H1 (cell line): ENCODE measurements around the gene OR5AL1. TPM values are rescaled to one million over a fixed set of nuclear protein-coding genes. Genes with fewer than 3 reads are reported as not detected.

Experiments
- CTCF ChIA-PET: fragments of 300-600 bp; sonication (Branson Sonifier 250); formaldehyde crosslinking; loops from one replicate; lab custom pipeline; 2021; ENCODE audit not compliant: partially characterized antibody; lab: Charles Lee
- POLR2A ChIA-PET: fragments of 300-600 bp; sonication (Branson Sonifier 250); formaldehyde crosslinking; loops from one replicate; lab custom pipeline; 2021; ENCODE audit warnings: inconsistent platforms; ENCODE audit not compliant: partially characterized antibody; lab: Charles Lee
- DNase-seq, 2 experiments: peaks; one replicate each; pipeline versions ENCODE4 v3.0.0 to v3.0.0-alpha.2; 2010 to 2022; ENCODE audit warnings: low spot score in 2 of 2, low read depth in 1 of 2, mixed read lengths in 1 of 2
- FAIRE-seq: peaks from 2 replicates; lab custom pipeline; 2011; peaks lifted over from hg19 to GRCh38; lab: Jason Lieb, UNC
- H2AFZ ChIP-seq: 2 replicates; pipeline ENCODE4 v1.8.1; 2012; ENCODE audit warnings: low read length, inconsistent platforms
- H2AK5ac ChIP-seq: 2 replicates; pipeline ENCODE4 v1.6.1; 2013; ENCODE audit warnings: low read depth, low read length
- H2BK120ac ChIP-seq: replicated peaks from 2 replicates; pipeline ENCODE3; 2013; ENCODE audit warnings: low read depth, low read length, inconsistent platforms
- H2BK12ac ChIP-seq: 2 replicates; pipeline ENCODE4 v1.6.1; 2013; ENCODE audit warnings: low read depth, low read length
- H2BK15ac ChIP-seq: 2 replicates; pipeline ENCODE4 v1.6.1; 2013; ENCODE audit warnings: low read length
- H2BK20ac ChIP-seq: 2 replicates; pipeline ENCODE4 v1.6.1; 2013; ENCODE audit warnings: low read length
- H2BK5ac ChIP-seq: 2 replicates; pipeline ENCODE4 v1.6.1; 2013; ENCODE audit warnings: low read depth, low read length
- H3K14ac ChIP-seq: 2 replicates; pipeline ENCODE4 v1.6.1; 2013; ENCODE audit warnings: inconsistent platforms; ENCODE audit not compliant: insufficient read length
- H3K18ac ChIP-seq: 2 replicates; pipeline ENCODE4 v1.6.1; 2013; ENCODE audit warnings: low read length; ENCODE audit errors: extremely low read depth
- H3K23ac ChIP-seq: 2 replicates; pipeline ENCODE4 v1.6.1; 2013; ENCODE audit warnings: inconsistent platforms; ENCODE audit not compliant: insufficient read length
- H3K23me2 ChIP-seq: 2 replicates; pipeline ENCODE4 v1.6.1; 2013; ENCODE audit warnings: low read depth, low read length
- H3K27ac ChIP-seq: 2 replicates; pipeline ENCODE4 v1.6.1; 2011; ENCODE audit warnings: low read depth, low read length, inconsistent platforms
- H3K27me3 ChIP-seq, 4 experiments: replicated peaks in 1 of 4; 1 replicate in 1 of 4; 2 replicates in 3 of 4; pipeline versions ENCODE4 v1.6.1 to v1.8.1; 2011 to 2013; ENCODE audit warnings: low read length in 3 of 4, mild to moderate bottlenecking in 3 of 4, inconsistent platforms in 2 of 4, mixed read lengths in 2 of 4, moderate library complexity in 1 of 4; ENCODE audit not compliant: control insufficient read depth in 3 of 4, insufficient read depth in 3 of 4; ENCODE audit errors: extremely low read depth in 1 of 4
- H3K36me3 ChIP-seq, 4 experiments: 2 replicates each; pipeline versions ENCODE4 v1.6.1 to v1.8.1; 2011 to 2013; ENCODE audit warnings: mild to moderate bottlenecking in 4 of 4, low read length in 3 of 4, moderate library complexity in 2 of 4, control low read depth in 1 of 4, inconsistent platforms in 1 of 4; ENCODE audit not compliant: insufficient read depth in 4 of 4, control insufficient read depth in 2 of 4
- H3K4ac ChIP-seq: replicated peaks from 2 replicates; pipeline ENCODE3; 2013; ENCODE audit warnings: low read length, low read depth, mixed read lengths, inconsistent platforms; ENCODE audit not compliant: insufficient read length
- H3K4me1 ChIP-seq, 4 experiments: replicated peaks in 1 of 4; 1 replicate in 1 of 4; 2 replicates in 3 of 4; pipeline versions ENCODE4 v1.6.1 to v1.8.1; 2011 to 2013; ENCODE audit warnings: low read length in 3 of 4, inconsistent platforms in 2 of 4, mixed read lengths in 1 of 4; ENCODE audit not compliant: insufficient read depth in 4 of 4, control insufficient read depth in 3 of 4
- H3K4me2 ChIP-seq, 2 experiments: 2 replicates each; pipeline versions ENCODE4 v1.6.1 to v1.8.1; 2011 to 2013; ENCODE audit warnings: low read depth in 2 of 2, low read length in 2 of 2, control low read depth in 1 of 2, inconsistent platforms in 1 of 2, mild to moderate bottlenecking in 1 of 2; ENCODE audit not compliant: insufficient read depth in 1 of 2
- H3K4me3 ChIP-seq, 4 experiments: fragments of 200-600, 300-600 bp in 1 of 4; sonication (generic), shearing (Covaris generic), sonication (Bioruptor Twin) in 1 of 4; 2 replicates each; pipeline versions ENCODE4 v1.5.1 to v1.8.1; 2011 to 2016; ENCODE audit warnings: low read length in 4 of 4, low read depth in 3 of 4, control low read depth in 2 of 4, inconsistent platforms in 2 of 4, mild to moderate bottlenecking in 2 of 4, mixed read lengths in 1 of 4, moderate library complexity in 1 of 4; ENCODE audit not compliant: insufficient read depth in 2 of 4; ENCODE audit errors: extremely low read depth in 1 of 4
- H3K56ac ChIP-seq: replicated peaks from 2 replicates; pipeline ENCODE3; 2013; ENCODE audit warnings: low read depth, mild to moderate bottlenecking, mixed read lengths, low read length, inconsistent platforms; ENCODE audit not compliant: insufficient read length
- H3K79me1 ChIP-seq: 2 replicates; pipeline ENCODE4 v1.6.1; 2013; ENCODE audit warnings: low read depth, low read length, control low read depth
- H3K79me2 ChIP-seq, 2 experiments: 2 replicates each; pipeline versions ENCODE4 v1.6.1 to v1.8.1; 2012 to 2013; ENCODE audit warnings: low read length in 2 of 2, mild to moderate bottlenecking in 2 of 2, inconsistent platforms in 1 of 2; ENCODE audit not compliant: insufficient read depth in 2 of 2, control insufficient read depth in 1 of 2
- H3K9ac ChIP-seq, 4 experiments: replicated peaks in 1 of 4; 1 replicate in 1 of 4; 2 replicates in 3 of 4; pipeline versions ENCODE4 v1.6.1 to v1.8.1; 2011 to 2013; ENCODE audit warnings: low read depth in 3 of 4, low read length in 3 of 4, control low read depth in 2 of 4, mild to moderate bottlenecking in 2 of 4, moderate library complexity in 2 of 4, inconsistent platforms in 1 of 4; ENCODE audit errors: extremely low read depth in 1 of 4
- H3K9me3 ChIP-seq, 2 experiments: 2 replicates each; pipeline versions ENCODE4 v1.6.1 to v1.8.1; 2012 to 2013; ENCODE audit warnings: mild to moderate bottlenecking in 2 of 2, moderate library complexity in 2 of 2, control low read depth in 1 of 2, inconsistent platforms in 1 of 2, low read depth in 1 of 2, low read length in 1 of 2, mixed read lengths in 1 of 2; ENCODE audit not compliant: insufficient read depth in 2 of 2
- H4K20me1 ChIP-seq, 2 experiments: replicated peaks in 1 of 2; 2 replicates each; pipeline versions ENCODE3 to v1.8.1; 2011 to 2013; ENCODE audit warnings: inconsistent platforms in 2 of 2, low read length in 2 of 2, mild to moderate bottlenecking in 1 of 2; ENCODE audit not compliant: insufficient read depth in 2 of 2, control insufficient read depth in 1 of 2
- H4K5ac ChIP-seq: 2 replicates; pipeline ENCODE4 v1.6.1; 2013; ENCODE audit warnings: low read length, low read depth, mixed read lengths, inconsistent platforms; ENCODE audit not compliant: insufficient read length
- H4K8ac ChIP-seq: 2 replicates; pipeline ENCODE4 v1.8.0; 2013; ENCODE audit warnings: mild to moderate bottlenecking, moderate library complexity, low read length, inconsistent platforms; ENCODE audit not compliant: insufficient read depth; ENCODE audit errors: extremely low read depth
- H4K91ac ChIP-seq: replicated peaks from 2 replicates; pipeline ENCODE3; 2013; ENCODE audit warnings: low read length, mixed read lengths, inconsistent platforms; ENCODE audit not compliant: insufficient read length
- BACH1 ChIP-seq: IDR thresholded peaks from 2 replicates; pipeline ENCODE4 v1.6.1; 2012; ENCODE audit warnings: low read length, improper control_type of control experiment
- CBX5 ChIP-seq: fragments of 300-800, 300-1000 bp; sonication (generic); IDR thresholded peaks from 2 replicates; pipeline ENCODE4 v1.7.1; 2016; ENCODE audit warnings: antibody characterized with exemption, low read length, low read depth
- CEBPB ChIP-seq: IDR thresholded peaks from 2 replicates; pipeline ENCODE4 v1.6.1; 2012; ENCODE audit warnings: low read depth, low read length
- CHD2 ChIP-seq: IDR thresholded peaks from 2 replicates; pipeline ENCODE4 v1.6.1; 2012; ENCODE audit warnings: low read length, improper control_type of control experiment
- CREB1 ChIP-seq: IDR thresholded peaks from 2 replicates; pipeline ENCODE4 v1.6.1; 2012; ENCODE audit warnings: inconsistent platforms
- FOSL1 ChIP-seq: IDR thresholded peaks from 2 replicates; pipeline ENCODE4 v1.6.1; 2011; ENCODE audit warnings: mild to moderate bottlenecking, low read depth, low read length, moderate library complexity; ENCODE audit not compliant: insufficient read depth
- NANOG ChIP-seq: IDR thresholded peaks from 2 replicates; pipeline ENCODE4 v1.6.1; 2011; ENCODE audit warnings: low read length, low read depth, mild to moderate bottlenecking, inconsistent platforms; ENCODE audit not compliant: insufficient read depth, poor library complexity, severe bottlenecking
- RAD21 ChIP-seq, 2 experiments: IDR thresholded peaks in 1 of 2; conservative IDR thresholded peaks in 1 of 2; 2 replicates each; pipeline ENCODE4 v1.6.1; 2011; ENCODE audit warnings: low read depth in 2 of 2, low read length in 2 of 2, improper control_type of control experiment in 1 of 2, inconsistent platforms in 1 of 2, mild to moderate bottlenecking in 1 of 2, moderate library complexity in 1 of 2
- SUZ12 ChIP-seq: fragments of 200-600 bp; sonication (generic); IDR thresholded peaks from 2 replicates; pipeline ENCODE4 v1.6.1; 2012; ENCODE audit warnings: mild to moderate bottlenecking, inconsistent platforms, low read length, moderate library complexity, mixed read lengths
- TAF7 ChIP-seq: optimal IDR thresholded peaks from 2 replicates; pipeline ENCODE3; 2011; ENCODE audit warnings: low read depth, mild to moderate bottlenecking, inconsistent platforms, low read length, moderate library complexity, borderline replicate concordance
- TCF12 ChIP-seq: IDR thresholded peaks from 2 replicates; pipeline ENCODE4 v1.6.1; 2011; ENCODE audit warnings: low read depth, mild to moderate bottlenecking, low read length
- WGBS, 2 experiments: shearing (Covaris generic) in 1 of 2; methylation state at CpG; one replicate each; pipeline versions ENCODE4 v1.1.6 to v1.1.7; 2013 to 2015; ENCODE audit warnings: low lambda C conversion rate in 2 of 2, mixed read lengths in 2 of 2, inconsistent platforms in 1 of 2, low coverage in 1 of 2, missing lambda C conversion rate in 1 of 2; ENCODE audit not compliant: insufficient replicate concordance in 2 of 2, insufficient coverage in 1 of 2, insufficient read length in 1 of 2; ENCODE audit errors: extremely low coverage in 1 of 2, missing lambda C conversion rate in 1 of 2; 5-methylcytosine and 5-hydroxymethylcytosine counted together
- polyA plus RNA-seq, 7 experiments: library from polyadenylated mRNA; depleted of rRNA in 3 of 7; stranded (reverse) in 5 of 7; unstranded in 2 of 7; fragments of >200 nt in 5 of 7; fragments of 200-250 nt in 2 of 7; gene quantifications; 1 replicate in 5 of 7; 2 replicates in 1 of 7; 4 replicates in 1 of 7; pipeline versions ENCODE4 v1.2.1 to v1.2.3, GENCODE V29; 2011 to 2013; ENCODE audit warnings: missing spikeins in 2 of 7, mixed read lengths in 2 of 7
- total RNA-seq: library from RNA; stranded (reverse); fragmentation: NEBNext Ultra II Directional; extraction: Animal tissue kit (Norgen Biotek cat#: 25700); gene quantifications from 2 replicates; pipeline ENCODE4 v1.2.1, GENCODE V29; 2021
- TF ChIP-seq, protein P1 (sequence below), 3 experiments: IDR thresholded peaks; 1 replicate in 2 of 3; 2 replicates in 1 of 3; pipeline versions ENCODE4 v1.5.1 to v1.6.1; 2011; ENCODE audit warnings: low read length in 3 of 3, mild to moderate bottlenecking in 3 of 3, inconsistent platforms in 2 of 3, low read depth in 1 of 3, moderate library complexity in 1 of 3; ENCODE audit not compliant: insufficient read depth in 1 of 3; ENCODE audit errors: control extremely low read depth in 1 of 3

Gene OR5AL1
- total and polyA plus RNA-seq, 2 of the 8 experiments (the other 6 are each of a cell fraction or from before 2014, with no cell fraction given) = not detected

DNA sequence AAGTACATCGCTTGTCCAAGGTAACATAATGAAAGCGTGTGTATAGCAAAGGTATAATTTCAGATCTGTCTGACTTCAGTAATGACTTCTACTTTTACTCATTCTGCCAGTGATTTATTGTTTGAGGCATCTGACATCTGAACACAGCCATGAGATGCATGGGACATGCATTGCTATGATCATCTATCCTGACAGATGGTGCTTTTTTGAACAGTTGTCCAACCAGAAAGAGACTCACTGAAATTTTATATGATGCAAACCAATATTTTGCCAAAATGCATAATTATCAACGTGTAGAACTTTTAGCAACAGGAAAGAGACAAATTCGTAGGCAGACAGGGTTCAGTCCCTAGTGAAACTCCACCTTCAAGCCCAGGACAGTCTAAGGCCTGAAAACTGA is 41.0 kb downstream of the OR5AL1 start:
- Histone ChIP-seq H3K9ac (no peak overlapping the region), H2AK5ac (no peak overlapping the region), H2BK5ac (no peak overlapping the region), H3K14ac (no peak overlapping the region), H2BK15ac (no peak overlapping the region), H2BK12ac (no peak overlapping the region), H3K18ac (no peak overlapping the region), H3K79me2 (no peaks in the 10 kb centered on the region), H3K23me2 (no peaks in the 10 kb centered on the region), H4K5ac (no peak overlapping the region), H3K4me3 (no peak overlapping the region), H3K27ac (no peak overlapping the region), H3K4me1 (no peaks in the 10 kb centered on the region), H3K4me2 (no peak overlapping the region), H2BK20ac (no peak overlapping the region), H3K23ac (no peak overlapping the region), H3K9me3 (no peaks in the 10 kb centered on the region), H3K56ac (no peak overlapping the region), H4K20me1 (no peaks in the 10 kb centered on the region), H2AFZ (no peak overlapping the region), H2BK120ac (no peak overlapping the region), H3K36me3 (no peaks in the 10 kb centered on the region), H3K79me1 (no peaks in the 10 kb centered on the region), H4K8ac (no peak overlapping the region), H3K27me3 (no peaks in the 10 kb centered on the region), H3K4ac (no peak overlapping the region), H4K91ac (no peak overlapping the region)
- WGBS, 2 experiments = 89% methylated on average over 4 of the region's 4 CpGs; no CpG with 5 or more reads in 1 of the 2 experiments
- CTCF ChIA-PET = no interaction called here
- FAIRE-seq = no peak
- no peak for TF ChIP-seq RAD21 (IDR thresholded peaks at IDR 0.05 in 1 of 2, conservative IDR thresholded peaks at IDR 0.05 in 1 of 2; ENCODE audit: low read depth in 2 of 2, low read length in 2 of 2)
- TF ChIP-seq, protein P1, sequence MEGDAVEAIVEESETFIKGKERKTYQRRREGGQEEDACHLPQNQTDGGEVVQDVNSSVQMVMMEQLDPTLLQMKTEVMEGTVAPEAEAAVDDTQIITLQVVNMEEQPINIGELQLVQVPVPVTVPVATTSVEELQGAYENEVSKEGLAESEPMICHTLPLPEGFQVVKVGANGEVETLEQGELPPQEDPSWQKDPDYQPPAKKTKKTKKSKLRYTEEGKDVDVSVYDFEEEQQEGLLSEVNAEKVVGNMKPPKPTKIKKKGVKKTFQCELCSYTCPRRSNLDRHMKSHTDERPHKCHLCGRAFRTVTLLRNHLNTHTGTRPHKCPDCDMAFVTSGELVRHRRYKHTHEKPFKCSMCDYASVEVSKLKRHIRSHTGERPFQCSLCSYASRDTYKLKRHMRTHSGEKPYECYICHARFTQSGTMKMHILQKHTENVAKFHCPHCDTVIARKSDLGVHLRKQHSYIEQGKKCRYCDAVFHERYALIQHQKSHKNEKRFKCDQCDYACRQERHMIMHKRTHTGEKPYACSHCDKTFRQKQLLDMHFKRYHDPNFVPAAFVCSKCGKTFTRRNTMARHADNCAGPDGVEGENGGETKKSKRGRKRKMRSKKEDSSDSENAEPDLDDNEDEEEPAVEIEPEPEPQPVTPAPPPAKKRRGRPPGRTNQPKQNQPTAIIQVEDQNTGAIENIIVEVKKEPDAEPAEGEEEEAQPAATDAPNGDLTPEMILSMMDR (IDR thresholded peaks at IDR 0.05; ENCODE audit: control extremely low read depth in 1 of 3, insufficient read depth in 1 of 3, low read depth in 1 of 3, low read length in 3 of 3) = no peak
- no peak for TF ChIP-seq NANOG
- no peak for TF ChIP-seq CREB1
- TF ChIP-seq FOSL1 = no peak
- no peak for TF ChIP-seq CHD2
- no peak for TF ChIP-seq SUZ12
- TF ChIP-seq TAF7 = no peak
- TF ChIP-seq CBX5 = no peak
- no peak for TF ChIP-seq BACH1
- no peak for TF ChIP-seq CEBPB
- TF ChIP-seq TCF12 = no peak
- DNase-seq = no peak
- POLR2A ChIA-PET = no interaction called here
